Measurements from ENCODE around the gene CMTM3.

GRCh38 chr16:66599726-66600125, 4.8 kb upstream of the CMTM3 start:
- TF ChIP-seq CTCF (IDR thresholded peaks at IDR 0.05) (no peak), POLR2A (IDR thresholded peaks at IDR 0.05) (no peak), EP300 (IDR thresholded peaks at IDR 0.05) (no peak)
